ENCODE results near the gene CLC. TPM values are rescaled to one million over a fixed set of nuclear protein-coding genes. Genes with fewer than 3 reads are reported as not detected.

CLC gene
- total and polyA plus RNA-seq, 2 of the 13 experiments (the other 11 are each of a cell fraction or from before 2014, with no cell fraction given) = not detected

GRCh38 chr19:39704181-39705044, 33.4 kb downstream of the CLC start, which contains the start of gene LGALS14:
Gene LGALS14 (plus strand): TSS chr19:39704481. CDS start chr19:39704529, 48 bp downstream.
- ChIA-PET CTCF (ENCODE audit: low intra/inter-chr PET ratio, low total read pairs) (no interaction called here), POLR2A (no interaction called here)
- DNase-seq (ENCODE audit: low spot score) (no peak), ATAC-seq (no peak), FAIRE-seq (no peak)
- 22% methylated on average over 6 of the region's 6 CpGs for WGBS (ENCODE audit: low lambda C conversion rate)
- no peaks in the 10 kb centered on the region for H3K9me3 ChIP-seq (ENCODE audit: low read length)
- H3K27ac ChIP-seq (ENCODE audit: extremely low read length, insufficient read depth, low read length) = no peak within 1 kb of the TSS
- TF ChIP-seq HOXA9 (CRISPR knock-in tag; IDR thresholded peaks at IDR 0.05; ENCODE audit: borderline replicate concordance) (no peak), NCOR1 (IDR thresholded peaks at IDR 0.05; ENCODE audit: borderline replicate concordance, low read length) (no peak), LCORL (IDR thresholded peaks at IDR 0.05) (0 out of 2 replicates have a peak, but pooled peaks have one; percentile 47), LCORL (CRISPR knock-in tag; IDR thresholded peaks at IDR 0.05) (no peak)
- H3K27me3 ChIP-seq (ENCODE audit: control insufficient read depth in 1 of 2, insufficient read depth in 2 of 2, low read length in 2 of 2) = peaks cover 0 to 2% of the 10 kb centered on the region in 2 experiments; a peak in 2 of 5 replicates
- H3K4me3 ChIP-seq (replicated peaks in 1 of 3; ENCODE audit: insufficient read depth in 1 of 3, low read depth in 2 of 3, low read length in 3 of 3) = no peak within 1 kb of the TSS
- no peaks in the 10 kb centered on the region for H3K36me3 ChIP-seq (replicated peaks in 1 of 2; ENCODE audit: control insufficient read depth in 1 of 2, insufficient read depth in 2 of 2, low read length in 2 of 2)
- H3K79me2 ChIP-seq (ENCODE audit: insufficient read depth, low read length) = no peaks in the 10 kb centered on the region
- BruUV-seq (replicated peaks) = no TSS peak
- no peak within 1 kb of the TSS for H2AFZ ChIP-seq (ENCODE audit: low read length)
- intact Hi-C loops (cut with micrococcal nuclease; ENCODE audit: unreplicated experiment) (no loop called here), in situ Hi-C loops (cut with HindIII; ENCODE audit: extremely low pct_ligation_motif_present, low pct_unique_long_range_greater_than_20kb) (no loop called here)
- H4K20me1 ChIP-seq (ENCODE audit: insufficient read depth, low read length) = no peaks in the 10 kb centered on the region
- H3K4me1 ChIP-seq (ENCODE audit: insufficient read depth, low read length) = peaks cover 15% of the 10 kb centered on the region
- H3K9ac ChIP-seq (ENCODE audit: insufficient read depth, low read depth, low read length) = no peak within 1 kb of the TSS
- no peak within 1 kb of the TSS for H3K4me2 ChIP-seq (ENCODE audit: low read depth, low read length)

GRCh38 chr19:39701291-39701690, 36.5 kb downstream of the CLC start:
- ChIA-PET POLR2A (no interaction called here), CTCF (ENCODE audit: low intra/inter-chr PET ratio, low total read pairs) (no interaction called here)
- ATAC-seq = no peak
- TF ChIP-seq RXRA (CRISPR knock-in tag; IDR thresholded peaks at IDR 0.05) = no peak
- no peak for TF ChIP-seq RBFOX2 (IDR thresholded peaks at IDR 0.05; ENCODE audit: low read depth, low read length)
- no peak for TF ChIP-seq ARNTL (CRISPR knock-in tag; IDR thresholded peaks at IDR 0.05)
- TF ChIP-seq BCL6 (CRISPR knock-in tag; IDR thresholded peaks at IDR 0.05) = no peak
- TF ChIP-seq EP300 (IDR thresholded peaks at IDR 0.05; ENCODE audit: low read depth in 2 of 2, low read length in 2 of 2) = no peak
- no peak for TF ChIP-seq EP300 (CRISPR knock-in tag; IDR thresholded peaks at IDR 0.05; ENCODE audit: borderline replicate concordance)
- TF ChIP-seq SMARCC2 (IDR thresholded peaks at IDR 0.05) = no peak
- no peak for TF ChIP-seq PCBP2 (optimal IDR thresholded peaks at IDR 0.05; ENCODE audit: low read depth, low read length, poor library complexity, severe bottlenecking)
- no peak for TF ChIP-seq ZNF225 (CRISPR knock-in tag; IDR thresholded peaks at IDR 0.05)
- no peak for TF ChIP-seq SATB2 (CRISPR knock-in tag; IDR thresholded peaks at IDR 0.05)
- no peak for TF ChIP-seq TFAP4 (IDR thresholded peaks at IDR 0.05; ENCODE audit: borderline replicate concordance, low read depth)
- TF ChIP-seq MAFK (conservative IDR thresholded peaks at IDR 0.05 in 1 of 2, IDR thresholded peaks at IDR 0.05 in 1 of 2; ENCODE audit: low read length in 2 of 2) = no peak

More at GRCh38 chr19:39701291-39701690, 36.5 kb downstream of the CLC start:
- no TSS peak for BruUV-seq (replicated peaks)
- Histone ChIP-seq H3K27ac (ENCODE audit: extremely low read length, insufficient read depth, low read length) (no peak overlapping the region), H3K27me3 (ENCODE audit: control insufficient read depth in 1 of 2, insufficient read depth in 2 of 2, low read length in 2 of 2) (peaks cover 2 to 3% of the 10 kb centered on the region in 2 experiments; a peak in 2 of 5 replicates), H3K9ac (ENCODE audit: insufficient read depth, low read depth, low read length) (no peak overlapping the region), H3K4me3 (replicated peaks in 1 of 3; ENCODE audit: insufficient read depth in 1 of 3, low read depth in 2 of 3, low read length in 3 of 3) (no peak overlapping the region), H2AFZ (ENCODE audit: low read length) (no peak overlapping the region), H4K20me1 (ENCODE audit: insufficient read depth, low read length) (no peaks in the 10 kb centered on the region), H3K79me2 (ENCODE audit: insufficient read depth, low read length) (no peaks in the 10 kb centered on the region), H3K9me3 (ENCODE audit: low read length) (no peaks in the 10 kb centered on the region), H3K4me2 (ENCODE audit: low read depth, low read length) (no peak overlapping the region), H3K4me1 (ENCODE audit: insufficient read depth, low read length) (peaks cover 18% of the 10 kb centered on the region), H3K36me3 (replicated peaks in 1 of 2; ENCODE audit: control insufficient read depth in 1 of 2, insufficient read depth in 2 of 2, low read length in 2 of 2) (no peaks in the 10 kb centered on the region)
- 16% methylated on average over 5 of the region's 5 CpGs for WGBS (ENCODE audit: low lambda C conversion rate)
- FAIRE-seq (no peak), DNase-seq (ENCODE audit: low spot score) (no peak)
- in situ Hi-C loops (cut with HindIII; ENCODE audit: extremely low pct_ligation_motif_present, low pct_unique_long_range_greater_than_20kb) = no loop called here
- intact Hi-C loops (cut with micrococcal nuclease; ENCODE audit: unreplicated experiment) = no loop called here
